ENCODE data around the gene RAB37.

Gene RAB37

GRCh38 chr17:74736513-74737298 is at the start of gene RAB37:
RAB37 (plus strand) TSS chr17:74737256; CDS start chr17:74737273, 17 bp downstream.
- no peak for DNase-seq

- no peak for DNase-seq
These were observed 49.2 kb upstream of the RAB37 start for GRCh38 chr17:74687886-74688285.

- DNase-seq: no peak
These were observed 46.6 kb upstream of the RAB37 start for GRCh38 chr17:74690409-74690825.

- no peak for DNase-seq
These were observed 45.9 kb upstream of the RAB37 start for GRCh38 chr17:74691151-74691550.

- DNase-seq: no peak
These were observed 43.0 kb upstream of the RAB37 start for GRCh38 chr17:74694081-74694480.

- no peak for DNase-seq
These were observed 41.4 kb upstream of the RAB37 start for GRCh38 chr17:74695629-74696028.

GRCh38 chr17:74697515-74697914 is 39.5 kb upstream of the RAB37 start:
- DNase-seq: no peak

GRCh38 chr17:74698069-74698468 is 39.0 kb upstream of the RAB37 start:
- DNase-seq: no peak

- no peak for DNase-seq
These were observed 37.8 kb upstream of the RAB37 start for GRCh38 chr17:74699236-74699635.

GRCh38 chr17:74702116-74702871 is 34.8 kb upstream of the RAB37 start:
- DNase-seq: no peak

- no peak for DNase-seq
These were observed 33.7 kb upstream of the RAB37 start for GRCh38 chr17:74703311-74703710.

- no peak for DNase-seq
These were observed 32.5 kb upstream of the RAB37 start for GRCh38 chr17:74704544-74704943.

GRCh38 chr17:74711058-74711824 is 25.8 kb upstream of the RAB37 start:
- DNase-seq: no peak

GRCh38 chr17:74712301-74712700 is 24.8 kb upstream of the RAB37 start:
- no peak for DNase-seq

GRCh38 chr17:74712756-74713155 is 24.3 kb upstream of the RAB37 start, which contains the start of gene CD300LF:
CD300LF (minus strand) TSS chr17:74712923; CDS start chr17:74712866, 57 bp downstream.
- DNase-seq: no peak

GRCh38 chr17:74713171-74713755 is 23.8 kb upstream of the RAB37 start:
- DNase-seq: no peak

- DNase-seq: no peak
These were observed 21.9 kb upstream of the RAB37 start for GRCh38 chr17:74715144-74715543.

GRCh38 chr17:74720506-74720905 is 16.6 kb upstream of the RAB37 start:
- no peak for DNase-seq

GRCh38 chr17:74722782-74723181 is 14.3 kb upstream of the RAB37 start:
- DNase-seq: no peak

GRCh38 chr17:74723891-74724290 is 13.2 kb upstream of the RAB37 start:
- DNase-seq: no peak

- DNase-seq: no peak
These were observed 11.9 kb upstream of the RAB37 start for GRCh38 chr17:74725111-74725510.

GRCh38 chr17:74728033-74728701 is 8.9 kb upstream of the RAB37 start:
- no peak for DNase-seq

All from NCI-H1436 treated with DMSO at 0.1 percent for 48 hours (cell line).